HG03064 (cell line): ENCODE results near the gene DIP2A.
"Not testable (repeated sequence)": the region's sequence is repeated elsewhere in the genome, so short reads cannot be mapped to it uniquely, and the experiment has no call there.

Source experiments
- ATAC-seq: cut with Tn5 transposase; IDR thresholded peaks from one replicate; pipeline ENCODE4 v1.9.1; 2021; ENCODE audit warnings: low read depth; ENCODE audit not compliant: unreplicated experiment

The DIP2A gene

GRCh38 chr21:46448108-46448507, 10.6 kb upstream of the DIP2A start:
- no peak for ATAC-seq

GRCh38 chr21:46448855-46449254, 9.8 kb upstream of the DIP2A start:
- ATAC-seq, result not testable (repeated sequence)

- no peak for ATAC-seq
Observed at GRCh38 chr21:46452710-46453109, 6.0 kb upstream of the DIP2A start.

DNA sequence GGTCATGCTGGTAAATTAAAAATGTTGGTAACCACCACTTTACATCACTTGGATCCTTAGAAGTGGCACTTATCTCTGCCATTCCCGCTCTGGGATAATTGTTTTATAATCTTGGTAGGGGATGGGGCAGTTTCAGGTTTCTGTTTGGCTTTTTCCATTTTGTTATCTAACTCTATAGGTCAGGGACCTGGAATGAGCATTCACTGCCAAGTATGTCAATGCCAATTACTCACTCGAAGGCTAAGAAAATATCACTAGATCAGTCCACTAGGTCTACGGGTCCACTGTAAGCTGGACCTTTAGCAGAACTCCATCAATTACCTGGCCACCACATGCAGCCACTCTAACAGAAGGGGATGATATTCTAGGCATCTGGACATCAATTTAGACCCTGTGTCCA, 4.5 kb upstream of the DIP2A start:
- no peak for ATAC-seq

DNA sequence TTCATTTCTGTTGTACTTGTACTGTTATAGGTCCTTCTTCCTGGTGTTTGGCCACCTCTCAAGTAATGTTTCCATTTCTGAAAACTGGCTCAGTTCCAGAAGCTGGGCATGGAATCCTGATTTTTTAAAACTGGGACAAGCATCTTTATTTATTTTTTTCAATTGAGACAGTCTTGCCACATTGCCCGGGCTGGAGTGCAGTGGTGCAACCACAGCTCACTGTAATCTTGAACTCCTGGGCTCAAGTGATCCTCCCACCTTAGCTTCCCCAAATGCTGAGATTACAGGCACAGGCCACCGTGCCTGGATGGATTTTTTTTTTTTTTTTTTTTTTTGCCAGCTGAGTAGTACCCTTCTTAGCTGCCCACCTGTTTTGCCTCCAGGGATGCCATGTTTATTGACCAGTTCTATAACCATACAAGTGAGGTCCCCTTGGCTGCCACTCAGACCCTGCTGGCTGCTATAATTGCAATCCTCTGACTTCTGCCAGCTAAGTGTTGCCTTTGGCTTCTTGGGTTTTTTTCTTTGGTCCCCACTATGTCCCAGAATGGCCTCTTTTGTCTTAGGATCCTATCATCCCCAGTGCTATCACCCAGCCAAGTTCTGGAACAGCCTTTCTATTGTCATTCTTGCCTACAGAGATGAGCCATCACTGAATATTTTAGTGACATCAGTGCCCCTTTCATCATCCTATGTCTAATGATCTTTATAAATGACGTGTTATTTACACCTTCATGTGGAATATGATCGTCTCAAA, 3.9 kb upstream of the DIP2A start:
- ATAC-seq, result no peak

GRCh38 chr21:46455575-46456385, 2.9 kb upstream of the DIP2A start:
- no peak for ATAC-seq

GRCh38 chr21:46456750-46457149, 1.9 kb upstream of the DIP2A start:
- no peak for ATAC-seq

- peak; percentile 20 for ATAC-seq
Observed at GRCh38 chr21:46457801-46458314, 833 bp upstream of the DIP2A start.

- peak; percentile 24 for ATAC-seq
Observed at GRCh38 chr21:46459024-46459355, 299 bp downstream of the DIP2A start.

DNA sequence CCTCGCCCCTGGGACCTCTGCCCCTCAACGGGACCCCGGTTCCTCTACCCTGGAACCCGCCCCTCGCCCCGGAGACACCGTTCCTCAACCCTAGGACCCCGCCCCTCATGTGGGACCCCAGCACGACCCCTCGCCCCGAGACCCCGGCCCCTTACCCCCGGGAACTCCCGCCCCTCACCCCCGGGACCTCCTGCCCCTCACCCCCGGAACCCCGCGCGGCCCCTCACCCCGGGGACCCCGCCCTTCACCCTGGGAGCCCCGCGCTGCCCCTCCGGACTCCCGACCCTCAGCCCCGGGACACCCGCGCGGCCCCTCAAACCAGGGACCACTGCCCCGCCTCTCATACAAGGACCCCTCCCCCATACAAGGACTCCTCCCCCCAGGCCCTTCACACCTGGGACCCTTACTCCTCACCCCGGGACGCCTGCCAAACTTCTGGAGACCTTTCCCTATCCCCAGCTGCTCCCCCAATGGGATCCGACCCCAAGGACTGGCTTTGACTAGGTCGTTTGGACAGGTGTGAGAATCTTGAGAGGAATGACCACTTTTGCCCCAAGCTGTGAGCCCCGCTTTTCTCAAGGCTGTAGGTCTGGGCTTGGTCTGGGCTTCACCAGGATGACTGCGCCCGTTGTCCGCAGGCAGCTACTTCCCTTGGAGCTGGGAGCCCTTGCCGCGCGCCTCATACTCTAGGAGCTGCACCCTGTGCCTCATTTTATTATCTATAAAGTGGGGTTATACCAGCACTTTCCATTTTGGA, 843 bp downstream of the DIP2A start:
- ATAC-seq, result no peak

DNA sequence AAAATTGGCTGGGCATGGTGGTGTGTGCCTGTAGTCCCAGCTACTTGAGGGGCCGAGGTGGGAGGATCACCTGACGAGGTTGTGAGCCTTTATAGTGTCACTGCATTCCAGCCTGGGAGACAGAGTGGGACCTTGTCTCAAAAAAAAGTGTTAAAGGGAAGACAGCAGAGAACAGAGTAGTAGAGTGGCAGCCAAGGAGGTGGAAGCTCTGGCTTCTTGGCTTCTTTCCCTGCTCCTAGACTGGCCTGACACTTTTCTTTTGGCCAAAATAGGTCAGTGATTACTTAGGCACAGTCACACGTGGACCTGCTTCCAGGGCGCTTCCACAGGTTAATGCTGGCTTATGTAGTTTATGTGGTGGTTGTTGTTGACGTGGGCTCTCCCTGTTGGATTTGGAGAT, 3.2 kb downstream of the DIP2A start:
- ATAC-seq, result no peak

DNA sequence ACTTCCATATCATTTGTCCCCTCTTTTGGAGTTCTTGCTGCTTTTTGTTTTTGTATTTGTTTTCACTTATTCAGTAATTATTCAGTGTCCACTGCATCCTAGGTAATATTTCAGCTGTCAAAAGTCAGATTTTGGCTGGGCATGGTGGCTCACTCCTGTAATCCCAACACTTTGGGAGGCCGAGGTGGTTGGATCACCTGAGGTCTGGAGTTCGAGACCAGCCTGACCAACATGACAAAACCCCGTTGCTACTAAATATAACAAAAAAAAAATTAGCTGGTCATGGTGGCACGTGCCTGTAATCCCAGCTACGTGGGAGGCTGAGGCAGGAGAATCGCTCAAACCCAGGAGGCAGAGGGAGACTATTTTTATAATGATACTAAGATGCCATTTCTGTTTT, 6.5 kb downstream of the DIP2A start:
- ATAC-seq, result not testable (repeated sequence)

- ATAC-seq, result no peak
Observed at GRCh38 chr21:46465651-46466050, 7.0 kb downstream of the DIP2A start.

GRCh38 chr21:46468108-46468774, 9.6 kb downstream of the DIP2A start:
- no peak for ATAC-seq

DNA sequence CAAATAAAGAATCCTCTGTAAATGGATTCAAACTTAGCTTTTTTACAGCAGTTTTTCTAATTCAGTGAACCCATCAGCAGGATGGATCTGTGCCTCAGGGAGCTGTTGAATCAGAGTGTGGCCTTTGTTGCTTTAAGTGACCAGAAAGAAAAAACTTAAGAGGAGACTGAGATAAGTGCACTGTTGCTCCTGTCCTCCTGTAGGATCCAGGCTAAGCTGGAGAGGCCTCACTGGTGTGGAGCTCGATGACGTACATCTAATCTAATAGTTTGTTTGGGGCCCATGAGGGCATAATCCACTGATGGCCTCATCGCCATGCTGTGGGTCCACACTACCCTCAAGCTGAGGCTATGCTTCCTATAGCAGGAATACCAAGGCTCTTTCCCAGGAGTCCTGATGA, 10.6 kb downstream of the DIP2A start:
- ATAC-seq, result no peak

- ATAC-seq, result no peak
Observed at GRCh38 chr21:46471514-46471913, 12.8 kb downstream of the DIP2A start.

GRCh38 chr21:46472246-46472645, 13.6 kb downstream of the DIP2A start:
- ATAC-seq, result no peak

DNA sequence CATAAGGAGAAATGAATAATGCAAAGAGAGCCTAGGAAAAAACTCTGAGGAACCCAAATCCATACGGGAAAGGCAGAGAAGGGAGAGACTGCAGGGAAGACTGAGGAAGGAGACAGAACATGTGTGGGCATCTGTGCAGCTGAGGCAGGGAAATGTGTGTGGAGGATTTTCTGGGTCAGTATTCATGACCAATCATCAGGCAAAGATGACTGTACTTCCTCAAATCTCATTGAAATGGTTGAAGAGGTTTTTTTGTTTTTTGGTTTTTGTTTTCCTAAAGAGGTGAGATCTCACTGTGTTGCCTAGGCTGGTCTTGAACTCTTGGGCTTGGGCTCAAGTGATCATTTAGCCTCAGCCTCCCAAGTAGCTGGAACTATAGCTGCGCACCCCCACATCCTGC, 15.7 kb downstream of the DIP2A start:
- ATAC-seq, result no peak

DNA sequence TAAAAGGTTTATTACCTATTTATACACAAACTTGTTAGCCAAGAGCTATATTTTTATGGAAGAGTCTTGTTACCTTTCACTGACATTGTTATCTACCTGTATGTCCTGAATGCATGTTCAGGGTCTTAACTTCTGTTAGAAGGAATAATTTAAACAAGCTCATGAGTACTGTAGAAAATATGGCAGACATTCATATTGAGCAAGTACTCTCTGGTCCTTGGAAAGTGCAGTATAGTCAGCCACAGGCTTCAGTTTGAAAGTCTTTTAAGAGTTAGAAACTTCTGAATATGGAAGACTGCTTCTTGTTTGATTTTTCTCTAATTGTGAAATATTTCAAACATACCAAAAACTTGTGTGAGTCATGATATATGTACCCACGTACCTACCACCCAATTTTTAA, 16.6 kb downstream of the DIP2A start:
- no peak for ATAC-seq

DNA sequence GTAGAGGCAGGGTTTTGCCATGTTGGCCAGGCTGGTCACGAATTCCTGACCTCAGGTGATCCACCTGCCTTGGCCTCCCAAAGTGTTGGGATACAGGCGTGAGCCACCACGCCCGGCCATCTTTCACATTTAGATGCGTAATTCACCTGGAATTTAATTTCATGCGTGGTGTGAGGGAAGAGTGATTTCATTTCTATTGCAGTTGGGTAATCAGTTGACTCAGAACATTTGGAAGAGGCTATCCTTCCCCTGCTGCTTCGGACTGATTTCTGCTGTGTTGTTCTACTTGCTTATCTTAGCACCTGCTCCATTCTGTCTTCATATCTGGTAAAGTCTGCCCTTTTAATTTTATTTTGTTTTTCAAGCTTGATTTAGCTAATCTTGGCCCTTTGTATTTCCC, 19.1 kb downstream of the DIP2A start:
- no peak for ATAC-seq

- no peak for ATAC-seq
Observed at GRCh38 chr21:46478910-46479309, 20.2 kb downstream of the DIP2A start.
